ENCODE results near the gene LRMDA. TPM values are rescaled to one million over a fixed set of nuclear protein-coding genes. Genes with fewer than 3 reads are reported as not detected.

The LRMDA gene
- total RNA-seq, 2 donors from 2014 or later = not detected

DNA sequence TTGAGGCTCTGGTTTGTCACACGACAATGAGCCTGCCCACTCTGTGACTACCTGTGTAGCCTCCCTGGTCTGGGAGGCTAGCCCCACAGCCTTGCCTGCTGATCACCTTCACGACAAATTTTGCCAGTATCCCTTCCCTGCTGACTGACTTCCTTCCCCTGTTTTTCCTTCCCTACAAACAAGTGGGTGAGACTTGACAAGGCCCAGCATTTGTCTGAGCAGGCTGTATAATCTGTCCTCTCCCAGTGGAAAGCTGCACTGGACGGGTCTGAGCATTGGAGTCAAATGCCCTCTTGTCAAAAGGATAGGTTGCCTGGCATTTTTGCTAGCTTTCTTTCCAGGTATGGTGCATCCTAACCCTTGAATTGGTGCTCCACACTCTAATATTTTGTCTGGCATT is 1117.7 kb downstream of the LRMDA start:
- no peak overlapping the region for H3K27ac Mint-ChIP-seq
- H3K36me3 Mint-ChIP-seq = no peaks in the 10 kb centered on the region
- H3K9me3 Mint-ChIP-seq = no peaks in the 10 kb centered on the region
- ATAC-seq (no peak), DNase-seq (ENCODE audit: low spot score in 2 of 2) (no peak)

DNA sequence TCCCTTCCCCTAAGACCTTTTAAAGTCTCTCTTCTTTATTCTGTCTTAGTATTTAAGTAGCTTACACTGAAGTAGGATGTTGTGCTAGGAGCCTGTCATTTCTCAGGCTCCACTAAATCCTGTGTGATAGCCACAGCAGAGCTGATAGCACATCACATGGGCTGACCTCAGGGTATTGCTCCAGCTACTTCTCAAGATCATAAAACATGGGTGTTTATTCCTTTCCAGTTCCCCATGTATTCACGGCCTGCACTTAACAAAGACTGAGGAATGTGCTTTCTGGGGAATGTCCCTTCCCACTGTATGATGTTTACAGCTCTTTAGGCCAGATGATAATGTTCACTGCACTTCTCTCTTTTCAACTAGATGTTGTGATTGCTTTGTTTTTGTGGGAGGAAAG is 1119.4 kb downstream of the LRMDA start:
- H3K9me3 Mint-ChIP-seq = no peaks in the 10 kb centered on the region
- no peaks in the 10 kb centered on the region for H3K36me3 Mint-ChIP-seq
- DNase-seq (ENCODE audit: low spot score in 2 of 2) = no peak
- ATAC-seq = no peak
- H3K27ac Mint-ChIP-seq = no peak overlapping the region

DNA sequence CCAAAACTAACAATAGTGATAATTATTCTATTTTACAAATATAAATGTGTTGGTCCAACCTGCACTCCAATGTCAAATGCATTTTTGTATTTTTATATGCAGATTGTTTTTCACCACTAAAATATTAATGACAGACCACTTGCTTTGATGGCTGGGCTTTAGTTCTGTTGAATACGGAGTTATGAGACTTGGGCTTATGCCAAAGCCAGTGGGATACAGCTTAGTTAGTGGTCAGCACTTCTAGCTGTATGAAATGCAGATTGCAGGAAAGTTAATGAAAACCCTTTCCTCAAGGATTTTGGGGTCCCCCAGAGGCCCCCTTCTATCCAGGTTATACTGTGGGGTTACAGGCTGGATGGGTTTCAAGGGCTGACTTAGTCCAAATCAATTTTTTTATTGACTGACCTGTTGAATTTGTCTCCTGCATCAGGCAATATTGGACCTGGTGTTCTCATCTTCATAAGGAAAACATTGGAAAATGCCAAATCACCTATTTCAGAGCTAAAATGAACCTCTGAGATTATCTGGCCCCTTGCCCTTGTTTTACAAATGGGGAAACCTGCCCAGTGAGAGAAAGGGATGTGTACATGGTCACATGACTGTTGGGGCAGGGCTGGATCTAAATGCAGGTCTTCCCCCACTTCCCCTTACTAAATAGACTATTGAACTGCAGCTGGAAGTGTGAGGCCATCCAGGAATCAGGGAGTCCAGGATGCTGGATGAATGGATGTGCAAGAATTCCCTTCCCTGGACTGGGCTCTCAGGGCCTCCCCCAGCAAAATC is 1120.9 kb downstream of the LRMDA start:
- no peak for ATAC-seq
- H3K9me3 Mint-ChIP-seq = no peaks in the 10 kb centered on the region
- H3K27ac Mint-ChIP-seq = no peak overlapping the region

DNA sequence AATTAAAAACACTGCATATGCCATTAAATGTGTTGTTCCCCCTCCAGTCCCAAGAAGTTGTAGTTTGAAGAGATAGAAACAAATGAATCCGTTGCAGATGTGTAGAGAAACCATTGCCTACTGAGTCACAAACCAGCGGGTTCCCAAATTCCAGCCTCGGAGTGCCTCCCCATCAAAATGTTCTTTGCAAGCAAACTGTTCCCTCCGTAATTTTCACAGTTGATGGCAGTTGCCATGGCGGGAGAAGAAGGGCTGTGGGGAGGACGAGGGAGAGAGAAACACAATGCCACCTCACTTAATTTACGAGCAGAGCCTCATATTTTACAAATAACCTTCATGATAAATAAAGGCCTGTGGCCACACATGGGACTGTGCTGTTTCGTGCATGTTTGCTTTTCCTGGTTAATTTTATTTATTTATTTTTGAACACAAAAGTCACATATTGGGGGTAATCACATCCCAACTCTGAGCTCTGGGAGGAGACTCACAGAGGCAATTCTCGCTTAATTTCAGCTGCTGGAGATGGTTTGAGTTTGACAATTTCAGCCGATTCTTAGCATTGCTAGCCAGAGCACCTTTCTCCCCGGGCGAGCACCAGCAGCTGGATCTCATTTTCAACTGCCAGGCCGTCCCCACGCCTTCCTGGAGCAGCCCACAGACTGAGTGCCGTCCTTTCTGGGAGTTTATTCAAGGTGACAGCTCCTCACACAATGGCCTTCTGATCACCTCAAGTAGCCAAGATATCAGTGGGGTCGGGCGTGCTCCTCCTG is 1122.0 kb downstream of the LRMDA start:
- Mint-ChIP-seq H3K9me3 (peaks cover 0 to 3% of the 10 kb centered on the region in 2 donors), H3K36me3 (no peaks in the 10 kb centered on the region), H3K27ac (no peak overlapping the region)
- ATAC-seq (no peak), DNase-seq (ENCODE audit: low spot score in 2 of 2) (no peak)

More for the DNA sequence above, 1120.9 kb downstream of the LRMDA start:
- H3K36me3 Mint-ChIP-seq = no peaks in the 10 kb centered on the region
- no peak for DNase-seq (ENCODE audit: low spot score in 2 of 2)

DNA sequence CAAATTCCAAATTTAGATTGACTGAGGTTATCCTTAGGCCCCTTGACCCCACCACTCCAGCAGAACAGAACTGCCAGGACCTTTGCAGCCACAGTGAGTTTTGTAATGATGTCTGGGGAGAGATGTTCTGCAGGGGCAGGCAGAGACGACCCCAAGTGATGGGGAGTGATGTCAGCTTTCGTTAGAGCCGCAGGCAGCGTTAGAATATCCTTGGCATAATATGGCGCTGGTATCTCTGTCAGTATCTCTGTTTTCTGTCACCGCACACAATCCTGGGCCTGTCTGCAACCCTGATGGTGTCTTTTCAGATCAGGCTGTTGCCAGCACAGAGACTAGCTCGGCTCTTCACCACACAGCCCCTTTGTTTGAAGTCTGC is 1122.6 kb downstream of the LRMDA start:
- peaks cover 0 to 3% of the 10 kb centered on the region in 2 donors for H3K9me3 Mint-ChIP-seq
- ATAC-seq = no peak
- H3K27ac Mint-ChIP-seq = no peak overlapping the region
- no peaks in the 10 kb centered on the region for H3K36me3 Mint-ChIP-seq
- DNase-seq (ENCODE audit: low spot score in 2 of 2) = no peak

DNA sequence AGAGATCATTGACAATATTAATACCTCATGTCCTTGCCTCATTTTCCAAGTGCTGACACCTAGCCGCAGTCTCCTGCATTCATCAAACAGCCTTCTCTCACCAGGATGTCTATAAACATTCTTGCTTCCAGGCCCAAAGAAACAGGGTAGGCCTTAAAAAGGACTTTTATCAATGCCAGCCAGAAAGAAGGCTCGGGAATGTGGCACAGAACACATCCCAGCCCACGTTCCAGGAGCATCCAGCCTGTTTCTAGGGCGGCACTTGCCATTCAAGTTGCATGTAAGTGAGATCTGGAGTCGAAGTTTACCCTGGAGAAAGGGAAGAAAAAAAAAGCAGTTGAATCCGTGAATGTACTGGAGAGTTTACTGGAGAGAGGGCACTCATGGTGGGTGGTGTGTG is 1123.1 kb downstream of the LRMDA start:
- DNase-seq (ENCODE audit: low spot score in 2 of 2) (no peak), ATAC-seq (no peak)
- Mint-ChIP-seq H3K36me3 (no peaks in the 10 kb centered on the region), H3K27ac (no peak overlapping the region), H3K9me3 (peaks cover 0 to 3% of the 10 kb centered on the region in 2 donors)

DNA sequence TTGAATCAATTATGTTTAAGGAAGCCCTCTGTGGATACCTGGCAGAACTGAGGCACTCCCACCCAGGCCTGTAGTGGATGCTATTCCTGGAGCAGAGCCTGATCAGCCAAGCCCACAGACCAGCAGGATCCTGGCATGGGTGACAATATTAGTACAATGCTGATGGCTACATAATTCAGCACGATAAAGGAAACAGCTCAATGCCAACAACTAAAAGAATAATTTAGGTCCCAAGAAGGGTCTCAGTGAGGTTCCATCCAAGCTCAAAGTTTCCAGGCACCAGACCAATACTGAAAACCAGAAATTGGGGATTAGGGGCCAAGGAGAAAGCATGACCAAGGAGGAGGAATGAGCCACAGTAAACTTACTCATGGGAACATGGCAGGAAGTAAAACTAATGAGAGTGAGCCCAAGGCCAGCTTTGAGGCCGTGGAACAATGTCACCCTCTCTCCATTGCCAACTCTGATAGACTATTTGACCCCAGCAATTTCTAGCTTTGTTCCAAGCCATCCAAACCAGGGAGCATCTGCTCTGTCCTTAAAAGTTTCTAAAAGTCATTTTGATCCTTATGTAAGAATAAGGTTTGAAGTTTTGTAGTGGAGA is 1123.7 kb downstream of the LRMDA start:
- Mint-ChIP-seq H3K27ac (no peak overlapping the region), H3K9me3 (peaks cover 0 to 3% of the 10 kb centered on the region in 2 donors), H3K36me3 (no peaks in the 10 kb centered on the region)
- DNase-seq (ENCODE audit: low spot score in 2 of 2) = no peak
- no peak for ATAC-seq

DNA sequence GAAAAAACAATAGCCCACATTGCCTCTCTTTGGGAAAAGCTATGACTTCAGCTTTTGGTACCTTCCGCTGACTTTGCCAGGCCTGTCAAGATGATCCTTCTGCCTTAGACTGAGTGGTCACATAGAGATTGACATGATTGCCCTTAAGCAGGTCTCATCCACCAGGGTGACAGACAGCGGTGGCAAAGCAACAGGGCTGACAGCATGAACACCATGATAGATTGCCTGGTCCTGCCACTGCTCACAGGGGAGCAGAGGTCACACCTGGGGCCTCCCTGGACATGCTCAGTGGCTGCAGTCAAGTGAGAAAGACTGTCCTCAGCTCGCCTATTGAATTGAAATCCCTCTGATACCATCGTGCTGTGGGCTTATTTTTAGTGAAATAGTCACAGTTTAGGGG is 1125.9 kb downstream of the LRMDA start:
- Mint-ChIP-seq H3K36me3 (no peaks in the 10 kb centered on the region), H3K27ac (no peak overlapping the region), H3K9me3 (peaks cover 0 to 9% of the 10 kb centered on the region in 2 donors)
- no peak for ATAC-seq
- no peak for DNase-seq (ENCODE audit: low spot score in 2 of 2)

DNA sequence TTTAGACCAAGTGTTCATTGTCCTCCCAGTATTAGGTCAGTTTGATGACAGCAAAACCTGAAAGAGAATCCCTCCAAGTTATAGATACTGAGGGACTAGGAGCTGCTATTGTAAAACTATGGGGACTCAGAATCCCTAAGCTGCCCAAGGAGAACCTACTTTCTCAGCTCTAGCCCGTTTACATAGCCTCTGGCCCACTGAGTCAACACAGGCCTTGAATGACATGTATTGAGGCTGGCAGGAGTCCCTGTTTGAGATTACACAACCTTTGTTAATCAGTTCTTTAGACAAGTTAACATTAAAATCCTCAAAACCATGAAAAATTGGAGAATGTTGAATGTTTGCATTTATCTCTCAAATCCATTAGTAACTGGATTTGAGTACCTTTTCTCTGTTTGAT is 1127.2 kb downstream of the LRMDA start:
- peaks cover 0 to 9% of the 10 kb centered on the region in 2 donors for H3K9me3 Mint-ChIP-seq
- no peak for DNase-seq (ENCODE audit: low spot score in 2 of 2)
- H3K36me3 Mint-ChIP-seq = no peaks in the 10 kb centered on the region
- H3K27ac Mint-ChIP-seq = no peak overlapping the region
- ATAC-seq = no peak

DNA sequence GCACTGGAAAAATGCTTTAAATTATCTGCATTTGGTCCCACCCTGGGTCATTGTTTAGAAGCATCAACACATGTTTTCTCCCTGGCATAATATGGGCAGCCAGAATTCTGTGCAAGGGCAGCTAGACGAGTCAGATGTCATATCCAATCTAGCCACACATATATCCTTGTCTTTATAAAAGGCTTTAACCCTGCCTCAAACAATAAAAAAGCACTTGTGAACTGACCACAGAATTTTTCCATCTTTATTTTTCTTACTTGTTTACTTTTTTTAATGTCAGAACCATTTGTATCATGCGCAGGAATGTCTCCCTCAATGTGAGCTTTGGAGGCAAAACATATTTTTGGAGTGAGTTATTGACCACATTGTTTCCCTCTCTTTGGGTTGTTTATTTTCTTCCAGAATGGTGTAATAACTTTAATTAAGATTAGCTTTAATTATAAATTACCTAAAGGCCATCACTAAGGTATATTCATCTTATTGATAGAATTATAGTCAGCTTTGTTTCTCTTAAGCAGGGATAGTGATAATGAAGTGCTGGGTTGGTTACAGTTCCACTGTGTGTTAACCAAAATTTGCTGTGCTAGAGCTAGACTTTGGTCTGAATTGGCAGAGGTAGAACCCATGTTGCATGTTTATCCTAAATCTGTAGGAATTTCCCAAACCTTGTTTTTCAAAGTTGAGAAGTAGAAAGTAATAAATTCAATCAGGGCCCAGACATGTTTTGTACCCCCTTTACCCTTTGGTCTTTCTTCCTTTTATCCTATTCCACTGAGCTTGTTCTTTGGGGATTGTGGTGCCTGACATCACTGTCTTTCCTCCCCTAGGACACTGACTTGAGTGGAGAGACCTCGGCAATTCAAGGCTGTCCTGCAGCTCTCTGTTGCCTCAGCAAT is 1127.8 kb downstream of the LRMDA start:
- H3K27ac Mint-ChIP-seq = no peak overlapping the region
- no peaks in the 10 kb centered on the region for H3K36me3 Mint-ChIP-seq
- peaks cover 0 to 10% of the 10 kb centered on the region in 2 donors for H3K9me3 Mint-ChIP-seq
- DNase-seq (ENCODE audit: low spot score in 2 of 2) (no peak), ATAC-seq (no peak)

DNA sequence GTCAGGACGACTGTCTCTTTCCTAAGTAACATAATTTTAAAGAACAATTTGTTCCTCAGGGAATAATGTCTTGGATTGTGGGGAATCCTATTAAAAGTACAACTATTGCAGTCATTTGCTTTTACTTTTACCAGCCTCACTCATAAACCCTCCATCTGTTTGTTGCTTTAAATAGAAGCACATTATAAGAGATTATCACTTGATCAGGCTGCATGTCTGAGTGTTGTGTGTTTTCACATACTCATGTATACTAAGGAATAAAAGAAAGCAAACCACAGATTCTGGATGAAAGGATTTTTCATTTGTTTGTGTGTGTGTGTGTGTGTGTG is 1128.4 kb downstream of the LRMDA start:
- no peaks in the 10 kb centered on the region for H3K36me3 Mint-ChIP-seq
- H3K27ac Mint-ChIP-seq = no peak overlapping the region
- ATAC-seq = no peak
- DNase-seq (ENCODE audit: low spot score in 2 of 2) = no peak
- H3K9me3 Mint-ChIP-seq = peaks cover 0 to 14% of the 10 kb centered on the region in 2 donors

DNA sequence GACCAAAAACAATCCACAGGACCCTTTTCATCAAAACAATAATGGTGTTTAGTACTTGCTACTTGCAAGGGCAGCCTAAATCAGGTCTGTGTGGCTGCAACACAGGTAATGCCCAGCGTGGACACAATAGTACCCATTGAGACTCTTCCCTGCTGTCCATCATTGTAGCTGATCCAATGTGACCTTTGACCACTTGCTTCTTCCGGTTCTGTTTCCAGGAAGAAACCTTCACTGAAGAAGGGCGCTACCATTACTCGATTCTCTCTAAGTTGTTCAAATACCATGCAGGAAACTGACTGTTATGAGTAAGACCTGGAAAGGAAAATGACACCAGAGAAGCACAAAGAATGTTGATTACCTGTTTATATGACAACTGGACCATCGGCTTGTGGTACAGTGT is 1128.9 kb downstream of the LRMDA start:
- no peak overlapping the region for H3K27ac Mint-ChIP-seq
- H3K9me3 Mint-ChIP-seq = peaks cover 0 to 14% of the 10 kb centered on the region in 2 donors
- no peak for ATAC-seq
- H3K36me3 Mint-ChIP-seq = no peaks in the 10 kb centered on the region
- DNase-seq (ENCODE audit: low spot score in 2 of 2) = no peak

DNA sequence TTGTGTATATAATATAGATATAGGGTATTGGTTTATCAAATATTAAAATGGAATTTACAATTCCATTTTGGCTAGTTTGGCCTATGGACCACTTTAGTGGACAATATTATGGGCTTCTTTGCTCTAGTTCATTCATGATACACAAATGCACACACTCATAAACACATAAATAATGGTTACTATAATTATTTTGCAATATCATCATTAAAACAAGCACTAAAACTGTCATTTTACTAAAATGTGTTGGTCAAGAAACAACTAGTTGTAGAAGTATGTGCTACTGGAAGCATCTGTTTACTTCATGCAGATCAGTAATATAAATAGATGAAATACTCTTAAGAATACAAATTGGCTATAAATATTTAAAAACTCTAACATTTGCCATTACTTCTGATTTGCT is 1131.9 kb downstream of the LRMDA start:
- H3K27ac Mint-ChIP-seq = no peak overlapping the region
- H3K36me3 Mint-ChIP-seq = no peaks in the 10 kb centered on the region
- H3K9me3 Mint-ChIP-seq = peaks cover 0 to 11% of the 10 kb centered on the region in 2 donors
- no peak for DNase-seq (ENCODE audit: low spot score in 2 of 2)
- ATAC-seq = no peak

DNA sequence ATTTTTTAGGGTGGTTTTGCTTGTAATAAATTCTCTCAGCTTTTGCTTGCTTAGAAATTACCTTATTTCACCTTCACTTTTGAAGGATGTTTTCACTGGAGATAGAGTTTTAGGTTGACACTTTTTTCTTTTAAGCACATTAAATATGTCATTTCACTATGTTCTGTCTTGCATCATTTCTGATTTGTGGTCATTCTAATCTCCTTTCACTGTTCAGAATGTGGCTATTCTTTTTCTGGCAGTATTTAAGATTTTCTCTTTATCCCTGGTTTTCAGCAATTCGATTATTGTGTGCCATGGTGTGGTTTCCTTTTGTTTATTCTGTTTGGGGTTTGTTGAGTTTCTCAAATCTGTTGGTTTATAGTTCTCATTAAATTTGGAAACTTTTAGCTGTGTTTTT is 1140.6 kb downstream of the LRMDA start:
- no peak for ATAC-seq
- no peaks in the 10 kb centered on the region for H3K36me3 Mint-ChIP-seq
- H3K27ac Mint-ChIP-seq = no peak overlapping the region
- H3K9me3 Mint-ChIP-seq = peaks cover 7 to 11% of the 10 kb centered on the region in 2 donors
- DNase-seq (ENCODE audit: low spot score in 2 of 2) = no peak

DNA sequence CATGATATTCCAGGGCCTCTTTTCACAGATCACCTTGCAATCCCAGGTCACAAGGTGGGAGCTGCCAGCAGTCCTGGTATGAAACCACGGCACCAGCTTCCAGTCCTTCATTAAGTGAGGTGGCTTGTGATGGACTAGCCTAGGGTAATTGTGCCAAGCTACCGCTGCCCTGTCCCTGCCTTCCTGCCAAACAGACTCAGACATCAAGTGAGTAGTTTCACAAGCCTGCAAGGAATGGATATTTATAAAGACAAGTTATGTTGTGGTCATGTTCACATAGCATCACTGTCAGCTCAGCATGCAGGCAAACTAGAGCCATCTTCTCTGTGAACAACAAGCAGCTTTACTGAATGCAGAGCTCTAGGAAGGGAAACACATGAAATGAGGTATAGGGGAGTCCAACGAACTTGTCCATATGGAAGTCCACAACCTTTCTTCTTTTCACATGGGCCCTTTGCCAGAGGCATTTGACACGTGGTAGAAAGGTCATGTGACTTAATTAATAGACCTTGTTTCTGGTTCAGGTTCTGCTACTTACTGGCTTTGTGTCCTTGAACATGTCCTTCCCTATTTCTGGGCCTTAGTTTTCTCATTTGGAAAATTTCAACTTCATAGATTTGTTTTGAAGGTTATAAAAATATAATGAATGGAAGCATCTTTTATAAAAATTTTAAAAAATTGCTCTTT is 1145.0 kb downstream of the LRMDA start:
- ATAC-seq (no peak), DNase-seq (ENCODE audit: low spot score in 2 of 2) (no peak)
- H3K27ac Mint-ChIP-seq = no peak overlapping the region
- no peaks in the 10 kb centered on the region for H3K36me3 Mint-ChIP-seq
- peaks cover 11 to 17% of the 10 kb centered on the region in 2 donors for H3K9me3 Mint-ChIP-seq

DNA sequence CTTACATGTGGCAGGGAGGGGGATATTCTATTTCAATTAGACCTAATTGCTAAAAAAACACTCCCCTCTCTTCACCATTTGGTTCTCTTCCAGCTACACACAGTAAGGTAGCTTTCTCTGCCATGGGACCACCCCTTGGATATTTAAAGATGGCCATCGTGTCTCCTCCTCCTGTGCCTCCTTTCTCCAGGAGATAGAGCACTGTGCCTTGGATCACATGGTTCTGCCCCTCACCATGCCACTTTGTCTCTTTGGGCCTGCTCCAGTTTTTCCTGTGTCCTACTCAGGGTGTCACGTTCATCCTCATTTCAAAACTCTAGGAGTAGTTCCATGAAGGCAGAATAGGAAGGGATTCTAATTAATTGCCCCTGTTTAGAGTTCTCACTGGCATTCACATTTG is 1146.0 kb downstream of the LRMDA start:
- peaks cover 11 to 21% of the 10 kb centered on the region in 2 donors for H3K9me3 Mint-ChIP-seq
- H3K27ac Mint-ChIP-seq = no peak overlapping the region

More for the DNA sequence above, 1146.0 kb downstream of the LRMDA start:
- no peak for DNase-seq (ENCODE audit: low spot score in 2 of 2)
- no peak for ATAC-seq
- H3K36me3 Mint-ChIP-seq = no peaks in the 10 kb centered on the region
